CD4-positive, alpha-beta T cell (primary cell): ENCODE results near the gene MBD5. TPM values are rescaled to one million over a fixed set of nuclear protein-coding genes. Genes with fewer than 3 reads are reported as not detected.

Experiments
- ATAC-seq: fragments of 200-7000 bp; cut with Tn5 transposase; one replicate; pipeline ENCODE4 v1.10.0; 2022; ENCODE audit warnings: mild to moderate bottlenecking; ENCODE audit not compliant: poor library complexity
- CTCF ChIA-PET: fragments of 350-600 bp; sonication (Branson Sonifier 250); formaldehyde crosslinking; loops from one replicate; lab custom pipeline; 2021; ENCODE audit warnings: antibody characterized with exemption, inconsistent platforms; lab: Charles Lee
- POLR2A ChIA-PET: fragments of 350-600 bp; sonication (Branson Sonifier 250); formaldehyde crosslinking; loops from one replicate; lab custom pipeline; 2021; ENCODE audit warnings: antibody characterized with exemption, inconsistent platforms; lab: Charles Lee
- DNase-seq, 14 experiments: peaks; one replicate each; pipeline ENCODE4 v3.0.0-alpha.2; 2013 to 2020; ENCODE audit warnings: mixed read lengths in 2 of 14
- H3K27ac ChIP-seq, 2 donors: one replicate each; pipeline versions ENCODE4 v1.5.1 to v1.7.0; 2013; ENCODE audit warnings: low read length in 2 of 2, low read depth in 1 of 2, mild to moderate bottlenecking in 1 of 2
- H3K27me3 ChIP-seq, 2 experiments: 1 replicate in 1 of 2; 2 replicates in 1 of 2; pipeline versions ENCODE4 v1.6.1 to v1.7.0; 2013; ENCODE audit warnings: low read length in 2 of 2, control low read depth in 1 of 2, mild to moderate bottlenecking in 1 of 2, moderate library complexity in 1 of 2; ENCODE audit not compliant: insufficient read depth in 2 of 2, control insufficient read depth in 1 of 2
- H3K36me3 ChIP-seq: one replicate; pipeline ENCODE4 v1.6.1; 2013; ENCODE audit warnings: low read length, control low read depth; ENCODE audit not compliant: insufficient read depth
- H3K4me1 ChIP-seq: one replicate; pipeline ENCODE4 v1.6.1; 2013; ENCODE audit warnings: low read length, control low read depth; ENCODE audit not compliant: insufficient read depth
- H3K4me3 ChIP-seq: one replicate; pipeline ENCODE4 v1.5.1; 2013; ENCODE audit warnings: mild to moderate bottlenecking, low read length, moderate library complexity
- H3K9me3 ChIP-seq, 2 experiments: 1 replicate in 1 of 2; 2 replicates in 1 of 2; pipeline versions ENCODE4 v1.6.1 to v1.7.0; 2013; ENCODE audit warnings: low read length in 2 of 2, mild to moderate bottlenecking in 2 of 2, control low read depth in 1 of 2, moderate library complexity in 1 of 2; ENCODE audit not compliant: control insufficient read depth in 1 of 2, insufficient read depth in 1 of 2
- H3K27ac Mint-ChIP-seq: one replicate; pipeline ENCODE4 v1.8.0; 2020; ENCODE audit warnings: mixed read lengths
- H3K27me3 Mint-ChIP-seq: one replicate; pipeline ENCODE4 v1.8.0; 2021; ENCODE audit warnings: mixed read lengths
- H3K36me3 Mint-ChIP-seq: one replicate; pipeline ENCODE4 v1.8.0; 2021; ENCODE audit warnings: low read depth, mixed read lengths
- H3K4me1 Mint-ChIP-seq: one replicate; pipeline ENCODE4 v1.8.0; 2021; ENCODE audit warnings: low read depth, mixed read lengths
- H3K4me3 Mint-ChIP-seq: one replicate; pipeline ENCODE4 v1.8.0; 2020; ENCODE audit warnings: mild to moderate bottlenecking, mixed read lengths
- H3K9me3 Mint-ChIP-seq: one replicate; pipeline ENCODE4 v1.8.0; 2020; ENCODE audit warnings: mixed read lengths
- CTCF ChIP-seq: fragments of 200-600 bp; IDR thresholded peaks from one replicate; pipeline ENCODE4 v1.8.0; 2022; ENCODE audit warnings: antibody characterized with exemption, mild to moderate bottlenecking
- intact Hi-C, 2 experiments: fragments of 100-400 bp; cut with DNase I in 1 of 2; cut with micrococcal nuclease in 1 of 2; formaldehyde crosslinking; loops; one replicate each; pipeline versions ENCODE4 v1.15.1 to v1.9.0; 2023 to 2025; cut with DNase I, micrococcal nuclease
- total RNA-seq, 174 experiments: library from RNA in 2 of 174; stranded (reverse) in 2 of 174; gene quantifications; one replicate each; pipeline ENCODE4 v1.2.3 and lab custom pipeline; 2021 to 2026

The MBD5 gene
- total RNA-seq, 2 experiments from 2014 or later: 49.8 to 52.9 TPM

- no peak overlapping the region for H3K4me3 ChIP-seq
- Mint-ChIP-seq H3K4me1 (no peaks in the 10 kb centered on the region), H3K9me3 (peaks cover 2% of the 10 kb centered on the region), H3K36me3 (peaks cover 26% of the 10 kb centered on the region), H3K27ac (no peak overlapping the region), H3K4me3 (no peak overlapping the region), H3K27me3 (no peaks in the 10 kb centered on the region)
- no peak overlapping the region for H3K27ac ChIP-seq
- ChIA-PET POLR2A (no interaction called here), CTCF (no interaction called here)
- no peak for DNase-seq
- intact Hi-C loops: no loop called here
- no peak for TF ChIP-seq CTCF
- H3K27me3 ChIP-seq: no peaks in the 10 kb centered on the region
- H3K4me1 ChIP-seq: no peaks in the 10 kb centered on the region
- H3K36me3 ChIP-seq: no peaks in the 10 kb centered on the region
- no peaks in the 10 kb centered on the region for H3K9me3 ChIP-seq
- ATAC-seq: no peak
Measured at GRCh38 chr2:148165975-148166374, 145.1 kb downstream of the MBD5 start.

- Mint-ChIP-seq H3K4me1 (no peaks in the 10 kb centered on the region), H3K9me3 (peaks cover 2% of the 10 kb centered on the region), H3K27ac (no peak overlapping the region), H3K4me3 (no peak overlapping the region), H3K36me3 (peaks cover 33% of the 10 kb centered on the region), H3K27me3 (no peaks in the 10 kb centered on the region)
- intact Hi-C loops: no loop called here
- ChIA-PET CTCF (no interaction called here), POLR2A (no interaction called here)
- no peaks in the 10 kb centered on the region for H3K27me3 ChIP-seq
- H3K27ac ChIP-seq: no peak overlapping the region
- no peak for DNase-seq
- H3K4me3 ChIP-seq: no peak overlapping the region
- no peak for TF ChIP-seq CTCF
- no peak for ATAC-seq
- no peaks in the 10 kb centered on the region for H3K4me1 ChIP-seq
- H3K36me3 ChIP-seq: no peaks in the 10 kb centered on the region
- H3K9me3 ChIP-seq: peaks cover 0 to 6% of the 10 kb centered on the region in 2 experiments
Measured at GRCh38 chr2:148167241-148167766, 146.4 kb downstream of the MBD5 start.

DNA sequence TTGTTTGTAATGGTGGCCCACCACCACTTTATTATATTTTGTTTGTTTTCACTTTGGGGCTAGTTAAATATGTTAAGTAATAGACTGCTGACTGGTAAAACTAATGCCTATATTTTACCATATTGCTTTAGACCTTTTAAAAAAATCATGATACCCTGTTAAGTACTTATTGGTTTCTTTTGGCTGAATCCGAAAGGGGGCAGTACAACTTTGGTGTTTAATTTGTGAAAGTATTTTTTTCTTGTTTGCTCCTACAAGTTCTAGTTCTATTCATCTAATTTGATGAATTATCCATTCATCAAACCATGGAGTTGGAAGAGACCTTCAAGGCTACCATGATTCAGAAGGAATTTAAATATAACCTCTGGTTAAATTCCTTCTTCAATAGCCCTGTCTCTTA lies 147.0 kb downstream of the MBD5 start:
- ATAC-seq (no peak), DNase-seq (no peak)
- intact Hi-C loops: no loop called here
- Histone ChIP-seq H3K27me3 (no peaks in the 10 kb centered on the region), H3K9me3 (peaks cover 0 to 9% of the 10 kb centered on the region in 2 experiments), H3K4me1 (no peaks in the 10 kb centered on the region), H3K36me3 (no peaks in the 10 kb centered on the region), H3K4me3 (no peak overlapping the region), H3K27ac (no peak overlapping the region)
- TF ChIP-seq CTCF: no peak
- H3K4me1 Mint-ChIP-seq: no peaks in the 10 kb centered on the region
- H3K4me3 Mint-ChIP-seq: no peak overlapping the region
- H3K9me3 Mint-ChIP-seq: peaks cover 2% of the 10 kb centered on the region
- peaks cover 33% of the 10 kb centered on the region for H3K36me3 Mint-ChIP-seq
- CTCF ChIA-PET: no interaction called here
- no peak overlapping the region for H3K27ac Mint-ChIP-seq
- no peaks in the 10 kb centered on the region for H3K27me3 Mint-ChIP-seq
- POLR2A ChIA-PET: no interaction called here
